ENCODE measurements around the gene CCL14. TPM values are rescaled to one million over a fixed set of nuclear protein-coding genes. Genes with fewer than 3 reads are reported as not detected.
A peak's percentile ranks its signal among the peaks of the same experiment; 100 is the strongest.
"Not testable (repeated sequence)": the region's sequence is repeated elsewhere in the genome, so short reads cannot be mapped to it uniquely, and the experiment has no call there.

The CCL14 gene
- polyA plus RNA-seq, 6 donors from 2014 or later = not detected

- no peaks in the 10 kb centered on the region for H3K27me3 Mint-ChIP-seq
- DNase-seq (no peak), ATAC-seq (ENCODE audit: low read depth in 2 of 2) (peak in 1 of 2 donors; percentile 41)
- H3K36me3 Mint-ChIP-seq = no peaks in the 10 kb centered on the region
- peak overlapping the region in 4 of 8 donors; percentile 15 to 44 (median 28) for H3K4me3 Mint-ChIP-seq
- H3K4me1 Mint-ChIP-seq = peaks cover 16 to 27% (median 16%) of the 10 kb centered on the region in 3 donors
- peak overlapping the region in 4 of 6 donors; percentile 6 to 62 (median 40) for H3K27ac Mint-ChIP-seq
- peaks cover 0 to 15% (median 0%) of the 10 kb centered on the region in 7 donors for H3K9me3 Mint-ChIP-seq
These were observed 18.1 kb upstream of the CCL14 start for GRCh38 chr17:36004594-36005108.

GRCh38 chr17:36002631-36003030 lies 16.1 kb upstream of the CCL14 start:
- H3K27me3 Mint-ChIP-seq = no peaks in the 10 kb centered on the region
- DNase-seq = no peak
- peaks cover 11 to 34% (median 28%) of the 10 kb centered on the region in 3 donors for H3K4me1 Mint-ChIP-seq
- H3K36me3 Mint-ChIP-seq = no peaks in the 10 kb centered on the region
- H3K4me3 Mint-ChIP-seq = no peak overlapping the region
- H3K9me3 Mint-ChIP-seq = no peaks in the 10 kb centered on the region
- ATAC-seq (ENCODE audit: low read depth in 2 of 2) = no peak
- H3K27ac Mint-ChIP-seq = no peak overlapping the region

GRCh38 chr17:36001862-36002603 lies 15.5 kb upstream of the CCL14 start:
- Mint-ChIP-seq H3K9me3 (no peaks in the 10 kb centered on the region), H3K27me3 (no peaks in the 10 kb centered on the region), H3K4me1 (peaks cover 13 to 37% (median 33%) of the 10 kb centered on the region in 3 donors), H3K36me3 (no peaks in the 10 kb centered on the region), H3K4me3 (peak overlapping the region in 1 of 8 donors; percentile 67), H3K27ac (no peak overlapping the region)
- no peak for DNase-seq
- no peak for ATAC-seq (ENCODE audit: low read depth in 2 of 2)

GRCh38 chr17:36001110-36001771 lies 14.7 kb upstream of the CCL14 start, which contains the start of gene CCL15:
Gene CCL15, minus strand, starts transcription at chr17:36001553. Its CDS starts 61 bp downstream, at chr17:36001492.
- no peak for ATAC-seq (ENCODE audit: low read depth in 2 of 2)
- peak within 1 kb of the TSS in 1 of 8 donors; percentile 67 for H3K4me3 Mint-ChIP-seq
- H3K4me1 Mint-ChIP-seq = peaks cover 21 to 45% (median 41%) of the 10 kb centered on the region in 3 donors
- no peaks in the 10 kb centered on the region for H3K36me3 Mint-ChIP-seq
- peak within 1 kb of the TSS in 2 of 6 donors; percentile 32 to 89 for H3K27ac Mint-ChIP-seq
- DNase-seq = no peak
- H3K27me3 Mint-ChIP-seq = no peaks in the 10 kb centered on the region
- no peaks in the 10 kb centered on the region for H3K9me3 Mint-ChIP-seq

GRCh38 chr17:36000732-36001109 lies 14.2 kb upstream of the CCL14 start:
- Mint-ChIP-seq H3K27ac (peak overlapping the region in 2 of 6 donors; percentile 32 to 89), H3K9me3 (no peaks in the 10 kb centered on the region), H3K27me3 (no peaks in the 10 kb centered on the region), H3K4me1 (peaks cover 25 to 50% (median 44%) of the 10 kb centered on the region in 3 donors), H3K4me3 (no peak overlapping the region), H3K36me3 (no peaks in the 10 kb centered on the region)
- DNase-seq (no peak), ATAC-seq (ENCODE audit: low read depth in 2 of 2) (no peak)

- Mint-ChIP-seq H3K27ac (peak overlapping the region in 1 of 6 donors; percentile 68), H3K4me3 (peak overlapping the region in 1 of 8 donors; percentile 61), H3K4me1 (peaks cover 24 to 50% (median 49%) of the 10 kb centered on the region in 3 donors), H3K9me3 (peaks cover 0 to 4% (median 0%) of the 10 kb centered on the region in 7 donors), H3K27me3 (no peaks in the 10 kb centered on the region), H3K36me3 (no peaks in the 10 kb centered on the region)
- no peak for DNase-seq
- no peak for ATAC-seq (ENCODE audit: low read depth in 2 of 2)
These were observed 12.2 kb upstream of the CCL14 start for GRCh38 chr17:35998756-35999155.

- H3K36me3 Mint-ChIP-seq = no peaks in the 10 kb centered on the region
- peaks cover 22 to 49% (median 47%) of the 10 kb centered on the region in 3 donors for H3K4me1 Mint-ChIP-seq
- H3K27me3 Mint-ChIP-seq = no peaks in the 10 kb centered on the region
- H3K4me3 Mint-ChIP-seq = peak overlapping the region in 2 of 8 donors; percentile 24 to 35
- ATAC-seq (ENCODE audit: low read depth in 2 of 2) = no peak
- peaks cover 0 to 4% (median 0%) of the 10 kb centered on the region in 7 donors for H3K9me3 Mint-ChIP-seq
- no peak for DNase-seq
- H3K27ac Mint-ChIP-seq = peak overlapping the region in 3 of 6 donors; percentile 63 to 65 (median 63)
These were observed 11.6 kb upstream of the CCL14 start for GRCh38 chr17:35998018-35998545.

- not testable (repeated sequence) for H3K27me3 Mint-ChIP-seq; ATAC-seq (ENCODE audit: low read depth in 2 of 2)
These were observed 8.8 kb upstream of the CCL14 start for GRCh38 chr17:35995346-35995745.

GRCh38 chr17:35991075-35991474 lies 4.5 kb upstream of the CCL14 start:
- DNase-seq (no peak), ATAC-seq (ENCODE audit: low read depth in 2 of 2) (no peak)
- Mint-ChIP-seq H3K27ac (no peak overlapping the region), H3K9me3 (peaks cover 8 to 19% (median 11%) of the 10 kb centered on the region in 7 donors), H3K4me1 (peaks cover 13 to 23% (median 17%) of the 10 kb centered on the region in 3 donors), H3K36me3 (peaks cover 0 to 15% of the 10 kb centered on the region in 2 donors), H3K4me3 (no peak overlapping the region), H3K27me3 (no peaks in the 10 kb centered on the region)

More at GRCh38 chr17:35995346-35995745, 8.8 kb upstream of the CCL14 start:
- not testable (repeated sequence) for H3K9me3 Mint-ChIP-seq, H3K36me3 Mint-ChIP-seq
- H3K4me1 Mint-ChIP-seq = peaks cover 25 to 49% (median 47%) of the 10 kb centered on the region in 3 donors
- peak overlapping the region in 5 of 8 donors; percentile 2 to 70 (median 62) for H3K4me3 Mint-ChIP-seq
- H3K27ac Mint-ChIP-seq = peak overlapping the region in 1 of 6 donors; percentile 16
- peak; percentile 12 for DNase-seq

GRCh38 chr17:35988164-35988563 lies 1.6 kb upstream of the CCL14 start:
- no peaks in the 10 kb centered on the region for H3K27me3 Mint-ChIP-seq
- DNase-seq (no peak), ATAC-seq (ENCODE audit: low read depth in 2 of 2) (no peak)
- H3K36me3 Mint-ChIP-seq = peaks cover 0 to 15% of the 10 kb centered on the region in 2 donors
- peak overlapping the region in 1 of 6 donors; percentile 80 for H3K27ac Mint-ChIP-seq
- H3K9me3 Mint-ChIP-seq = peaks cover 7 to 19% (median 10%) of the 10 kb centered on the region in 7 donors
- H3K4me3 Mint-ChIP-seq = no peak overlapping the region
- H3K4me1 Mint-ChIP-seq = peaks cover 0 to 3% (median 0%) of the 10 kb centered on the region in 3 donors

- peak overlapping the region in 1 of 6 donors; percentile 32 for H3K27ac Mint-ChIP-seq
- DNase-seq (no peak), ATAC-seq (ENCODE audit: low read depth in 2 of 2) (no peak)
- peaks cover 0 to 12% (median 6%) of the 10 kb centered on the region in 3 donors for H3K4me1 Mint-ChIP-seq
- H3K27me3 Mint-ChIP-seq = peaks cover 0 to 11% (median 10%) of the 10 kb centered on the region in 3 donors
- H3K4me3 Mint-ChIP-seq = peak overlapping the region in 1 of 8 donors; percentile 16
- H3K9me3 Mint-ChIP-seq = peaks cover 1 to 10% (median 6%) of the 10 kb centered on the region in 7 donors
- H3K36me3 Mint-ChIP-seq = peaks cover 0 to 8% of the 10 kb centered on the region in 2 donors
These were observed 2.4 kb downstream of the CCL14 start for GRCh38 chr17:35984140-35984539.

GRCh38 chr17:35982409-35983191 lies 3.9 kb downstream of the CCL14 start:
- DNase-seq = no peak
- H3K36me3 Mint-ChIP-seq = no peaks in the 10 kb centered on the region
- no peaks in the 10 kb centered on the region for H3K9me3 Mint-ChIP-seq
- H3K27me3 Mint-ChIP-seq = peaks cover 0 to 23% (median 10%) of the 10 kb centered on the region in 3 donors
- H3K4me1 Mint-ChIP-seq = peaks cover 0 to 12% (median 6%) of the 10 kb centered on the region in 3 donors
- no peak overlapping the region for H3K4me3 Mint-ChIP-seq
- ATAC-seq (ENCODE audit: low read depth in 2 of 2) = no peak
- peak overlapping the region in 1 of 6 donors; percentile 4 for H3K27ac Mint-ChIP-seq

Measured in naive B cell (primary cell).